KMS-11 (cell line): Measurements from ENCODE around the gene RAB11FIP3.
"Not testable (repeated sequence)": the region's sequence is repeated elsewhere in the genome, so short reads cannot be mapped to it uniquely, and the experiment has no call there.

Experiments
- H2AFZ ChIP-seq: fragments of 200-600 bp; sonication (generic); 2 replicates; pipeline ENCODE4 v1.6.1; 2016; ENCODE audit warnings: antibody characterized with exemption, mixed run types, low read depth
- H3K27ac ChIP-seq: fragments of 200-600 bp; sonication (generic); 2 replicates; pipeline ENCODE4 v1.6.1; 2016; ENCODE audit warnings: mild to moderate bottlenecking, mixed run types
- H3K27me3 ChIP-seq: fragments of 200-600 bp; sonication (generic); 2 replicates; pipeline ENCODE4 v1.6.1; 2017; ENCODE audit warnings: mild to moderate bottlenecking, low read depth, mixed run types, moderate library complexity; ENCODE audit not compliant: insufficient read depth
- H3K36me3 ChIP-seq: fragments of 200-600 bp; sonication (generic); 2 replicates; pipeline ENCODE4 v1.6.1; 2017; ENCODE audit warnings: mild to moderate bottlenecking, mixed run types; ENCODE audit not compliant: insufficient read depth
- H3K4me1 ChIP-seq: fragments of 200-600 bp; sonication (generic); 2 replicates; pipeline ENCODE4 v1.6.1; 2016; ENCODE audit warnings: mild to moderate bottlenecking, low read depth, mixed run types; ENCODE audit not compliant: poor library complexity, severe bottlenecking
- H3K4me2 ChIP-seq: fragments of 200-600 bp; sonication (generic); 2 replicates; pipeline ENCODE4 v1.7.0; 2016; ENCODE audit warnings: mild to moderate bottlenecking, mixed run types
- H3K4me3 ChIP-seq: fragments of 200-600 bp; sonication (generic); IDR thresholded peaks from 2 replicates; pipeline ENCODE4 v1.6.1; 2017; ENCODE audit warnings: low read depth, low read length, mixed read lengths; ENCODE audit not compliant: insufficient read depth
- H3K79me2 ChIP-seq: fragments of 200-600 bp; sonication (generic); 2 replicates; pipeline ENCODE4 v1.6.1; 2016; ENCODE audit warnings: low read depth, mixed run types; ENCODE audit not compliant: insufficient read depth
- H3K9ac ChIP-seq: fragments of 200-600 bp; sonication (generic); 2 replicates; pipeline ENCODE4 v1.6.1; 2016; ENCODE audit warnings: mild to moderate bottlenecking, mixed run types
- H4K20me1 ChIP-seq: fragments of 200-600 bp; sonication (generic); 2 replicates; pipeline ENCODE4 v1.6.1; 2016; ENCODE audit warnings: mild to moderate bottlenecking, mixed run types; ENCODE audit not compliant: insufficient read depth
- TF ChIP-seq, protein P1 (sequence below): fragments of 200-600 bp; sonication (generic); conservative IDR thresholded peaks from 2 replicates; pipeline ENCODE4 v1.6.1; 2017; ENCODE audit warnings: low read depth, mild to moderate bottlenecking, antibody characterized with exemption, low read length, moderate library complexity, mixed read lengths

The RAB11FIP3 gene

DNA sequence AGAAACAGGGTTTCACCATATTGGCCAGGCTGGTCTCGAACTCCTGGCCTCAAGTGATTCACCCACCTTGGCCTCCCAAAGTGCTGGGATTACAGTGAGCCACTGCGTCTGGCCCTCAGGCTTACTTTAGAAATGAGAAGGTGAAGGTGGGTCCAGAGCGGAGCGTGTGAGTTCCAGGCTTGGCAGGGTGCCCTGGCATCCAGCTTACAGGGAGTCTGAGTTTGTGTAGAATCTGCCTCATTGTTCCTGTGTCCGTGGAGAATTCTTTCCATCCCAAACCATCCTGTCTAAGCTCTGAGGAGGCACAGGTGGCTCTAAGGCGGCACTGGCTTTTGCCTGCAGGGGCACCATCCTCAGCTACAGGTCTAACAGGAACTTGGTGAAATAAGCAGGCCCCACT, 50.6 kb downstream of the RAB11FIP3 start:
- H3K4me1 ChIP-seq: peaks cover 6% of the 10 kb centered on the region
- H3K79me2 ChIP-seq: no peaks in the 10 kb centered on the region
- TF ChIP-seq, protein P1, sequence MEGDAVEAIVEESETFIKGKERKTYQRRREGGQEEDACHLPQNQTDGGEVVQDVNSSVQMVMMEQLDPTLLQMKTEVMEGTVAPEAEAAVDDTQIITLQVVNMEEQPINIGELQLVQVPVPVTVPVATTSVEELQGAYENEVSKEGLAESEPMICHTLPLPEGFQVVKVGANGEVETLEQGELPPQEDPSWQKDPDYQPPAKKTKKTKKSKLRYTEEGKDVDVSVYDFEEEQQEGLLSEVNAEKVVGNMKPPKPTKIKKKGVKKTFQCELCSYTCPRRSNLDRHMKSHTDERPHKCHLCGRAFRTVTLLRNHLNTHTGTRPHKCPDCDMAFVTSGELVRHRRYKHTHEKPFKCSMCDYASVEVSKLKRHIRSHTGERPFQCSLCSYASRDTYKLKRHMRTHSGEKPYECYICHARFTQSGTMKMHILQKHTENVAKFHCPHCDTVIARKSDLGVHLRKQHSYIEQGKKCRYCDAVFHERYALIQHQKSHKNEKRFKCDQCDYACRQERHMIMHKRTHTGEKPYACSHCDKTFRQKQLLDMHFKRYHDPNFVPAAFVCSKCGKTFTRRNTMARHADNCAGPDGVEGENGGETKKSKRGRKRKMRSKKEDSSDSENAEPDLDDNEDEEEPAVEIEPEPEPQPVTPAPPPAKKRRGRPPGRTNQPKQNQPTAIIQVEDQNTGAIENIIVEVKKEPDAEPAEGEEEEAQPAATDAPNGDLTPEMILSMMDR: no peak
- H3K9ac ChIP-seq: no peak overlapping the region
- no peaks in the 10 kb centered on the region for H3K36me3 ChIP-seq
- H3K27ac ChIP-seq: no peak overlapping the region
- no peak overlapping the region for H3K4me3 ChIP-seq
- H2AFZ ChIP-seq: no peak overlapping the region
- no peak overlapping the region for H3K4me2 ChIP-seq
- no peaks in the 10 kb centered on the region for H3K27me3 ChIP-seq
- no peaks in the 10 kb centered on the region for H4K20me1 ChIP-seq

DNA sequence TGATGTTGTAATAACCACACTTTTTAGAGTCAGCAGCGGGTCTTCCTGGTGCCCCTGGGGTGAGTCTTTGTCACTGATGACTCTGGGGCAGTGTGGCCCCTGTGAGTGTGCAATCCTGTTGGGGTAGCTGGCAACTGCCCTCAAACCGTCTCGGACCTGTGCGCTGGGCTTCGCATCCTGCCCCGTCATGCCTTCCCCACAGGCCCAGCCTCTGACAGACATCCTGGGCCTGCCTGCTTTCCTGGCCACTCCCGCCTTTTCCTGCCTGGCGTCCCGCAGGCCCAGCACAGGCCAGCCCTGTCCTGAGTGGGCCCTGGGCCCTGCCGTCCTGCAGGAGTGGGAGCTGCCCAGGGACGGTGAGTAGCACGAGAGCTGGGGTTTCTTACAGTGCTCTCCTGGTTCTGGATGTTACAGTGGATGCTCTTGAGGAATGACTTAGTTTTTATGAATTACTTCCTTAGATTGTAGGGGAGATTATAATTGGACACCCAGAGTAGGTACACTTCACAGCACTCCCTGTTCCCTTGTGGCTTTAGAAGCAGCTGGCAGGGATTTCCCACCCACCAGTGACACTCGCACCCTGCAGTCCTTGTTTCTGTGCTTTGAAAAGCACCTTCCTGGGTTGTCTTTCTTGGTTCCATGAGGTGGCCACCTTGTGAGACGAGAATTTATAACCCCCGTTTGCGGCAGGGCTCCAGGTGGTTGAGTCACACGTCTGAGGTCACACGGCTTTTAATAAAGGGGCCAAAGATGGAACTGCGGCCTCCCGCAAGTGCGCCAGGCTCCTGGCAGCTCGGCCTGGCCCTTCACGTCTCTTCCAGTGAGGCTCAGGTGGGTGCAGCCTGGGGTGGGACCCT, 52.1 kb downstream of the RAB11FIP3 start:
- Histone ChIP-seq H3K36me3 (no peaks in the 10 kb centered on the region), H3K4me3 (no peak overlapping the region), H3K27ac (no peak overlapping the region), H3K27me3 (no peaks in the 10 kb centered on the region), H4K20me1 (no peaks in the 10 kb centered on the region), H3K9ac (no peak overlapping the region), H3K4me2 (no peak overlapping the region), H2AFZ (no peak overlapping the region), H3K79me2 (no peaks in the 10 kb centered on the region), H3K4me1 (peaks cover 6% of the 10 kb centered on the region)
- TF ChIP-seq, protein P1: no peak

DNA sequence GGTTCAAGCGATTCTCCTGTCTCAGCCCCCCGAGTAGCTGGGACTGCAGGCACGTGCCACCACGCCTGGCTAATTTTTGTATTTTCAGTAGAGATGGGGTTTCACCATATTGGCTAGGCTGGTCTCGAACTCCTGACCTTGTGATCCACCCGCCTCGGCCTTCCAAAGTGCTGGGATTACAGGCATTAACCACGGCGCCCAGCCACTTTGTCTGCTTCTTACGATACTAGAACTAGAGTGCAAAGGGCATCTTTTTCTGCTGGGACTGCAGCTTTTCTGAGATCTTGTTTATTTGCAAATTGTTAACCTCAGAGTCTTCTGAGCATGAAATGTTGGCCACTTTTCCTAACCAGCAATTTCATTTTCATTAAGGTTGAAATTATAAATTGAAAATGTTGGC, 52.8 kb downstream of the RAB11FIP3 start:
- not testable (repeated sequence) for H3K4me3 ChIP-seq, H3K4me1 ChIP-seq, H3K27ac ChIP-seq, H3K79me2 ChIP-seq, H3K4me2 ChIP-seq, H3K27me3 ChIP-seq, H2AFZ ChIP-seq, H4K20me1 ChIP-seq, H3K9ac ChIP-seq, H3K36me3 ChIP-seq

DNA sequence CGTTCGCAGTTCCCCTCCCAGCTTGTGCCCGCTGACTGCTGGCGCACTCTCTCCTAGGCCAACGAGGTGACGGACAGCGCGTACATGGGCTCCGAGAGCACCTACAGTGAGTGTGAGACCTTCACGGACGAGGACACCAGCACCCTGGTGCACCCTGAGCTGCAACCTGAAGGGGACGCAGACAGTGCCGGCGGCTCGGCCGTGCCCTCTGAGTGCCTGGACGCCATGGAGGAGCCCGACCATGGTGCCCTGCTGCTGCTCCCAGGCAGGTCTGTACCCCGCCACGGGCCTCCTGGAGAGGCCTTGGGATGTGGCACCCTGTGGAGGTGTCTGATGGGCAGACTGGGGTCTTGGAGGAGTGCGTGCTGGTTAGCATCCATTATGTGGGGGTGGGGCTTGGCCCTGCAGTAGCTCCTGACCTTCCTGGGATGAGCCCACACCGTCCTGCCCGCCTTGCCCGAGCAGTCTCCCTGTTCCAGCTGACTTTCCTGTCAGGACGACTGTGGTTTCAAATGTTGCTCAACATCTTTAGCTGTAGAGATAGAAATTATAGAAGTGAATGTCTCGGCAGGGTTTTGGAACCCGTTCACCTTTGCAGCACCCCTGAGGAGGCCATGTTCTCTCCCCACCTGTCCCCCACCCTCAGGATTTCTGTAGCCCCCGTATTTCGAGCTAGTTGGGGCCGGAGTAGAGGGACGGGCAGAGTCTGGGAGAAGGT, 57.2 kb downstream of the RAB11FIP3 start:
- no peak overlapping the region for H3K4me2 ChIP-seq
- no peaks in the 10 kb centered on the region for H4K20me1 ChIP-seq
- H3K36me3 ChIP-seq: no peaks in the 10 kb centered on the region
- peaks cover 6% of the 10 kb centered on the region for H3K4me1 ChIP-seq
- H3K79me2 ChIP-seq: no peaks in the 10 kb centered on the region
- no peak overlapping the region for H3K4me3 ChIP-seq
- H3K27ac ChIP-seq: no peak overlapping the region
- no peak overlapping the region for H3K9ac ChIP-seq
- H2AFZ ChIP-seq: no peak overlapping the region
- no peaks in the 10 kb centered on the region for H3K27me3 ChIP-seq
- TF ChIP-seq, protein P1: no peak
